Activated T-helper 9 cell treated with anti-CD3 and anti-CD28 coated beads, Interleukin-2, amount 50 U/mL, for 16 hours (primary cell): ENCODE results near the gene ABHD14A.

ENCODE experiments used
- DNase-seq: peaks from one replicate; pipeline ENCODE4 v3.0.0-alpha.2; 2020; ENCODE audit warnings: low read depth

ABHD14A gene

GRCh38 chr3:51997172-51997571, 22.3 kb downstream of the ABHD14A start:
- DNase-seq: no peak

DNA sequence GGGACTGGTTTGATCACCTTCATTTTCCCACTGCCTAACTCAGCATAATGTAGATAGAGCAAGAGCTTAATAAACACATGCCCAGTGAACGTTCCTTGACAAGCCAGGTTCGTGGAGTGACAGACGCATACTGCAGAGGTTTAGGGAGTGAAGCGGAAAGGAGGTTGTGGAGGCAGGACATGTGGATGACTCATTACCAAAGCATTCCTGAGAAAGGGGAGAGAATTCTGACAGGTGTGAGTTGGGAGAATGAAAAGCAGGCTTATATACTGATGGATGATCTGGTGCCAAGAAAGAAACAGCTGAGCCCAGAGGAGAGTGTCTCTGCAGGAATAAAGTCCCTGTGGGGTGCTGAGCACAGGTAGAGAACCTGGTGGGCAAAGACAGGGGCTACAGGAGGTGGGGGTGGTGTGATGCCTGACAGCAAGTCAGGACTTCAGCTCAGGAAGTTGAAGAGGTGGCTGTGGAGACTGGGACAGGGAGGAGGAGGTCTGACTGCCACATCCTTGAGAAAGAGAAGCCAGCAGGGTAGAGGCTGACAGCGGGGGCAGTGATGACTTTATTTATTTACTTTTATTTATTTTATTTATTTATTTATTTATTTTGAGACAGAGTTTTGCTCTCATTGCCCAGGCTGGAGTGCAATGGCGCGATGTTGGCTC, 23.2 kb downstream of the ABHD14A start:
- DNase-seq: no peak

- no peak for DNase-seq
Observed at GRCh38 chr3:51998774-51999173, 23.9 kb downstream of the ABHD14A start.

DNA sequence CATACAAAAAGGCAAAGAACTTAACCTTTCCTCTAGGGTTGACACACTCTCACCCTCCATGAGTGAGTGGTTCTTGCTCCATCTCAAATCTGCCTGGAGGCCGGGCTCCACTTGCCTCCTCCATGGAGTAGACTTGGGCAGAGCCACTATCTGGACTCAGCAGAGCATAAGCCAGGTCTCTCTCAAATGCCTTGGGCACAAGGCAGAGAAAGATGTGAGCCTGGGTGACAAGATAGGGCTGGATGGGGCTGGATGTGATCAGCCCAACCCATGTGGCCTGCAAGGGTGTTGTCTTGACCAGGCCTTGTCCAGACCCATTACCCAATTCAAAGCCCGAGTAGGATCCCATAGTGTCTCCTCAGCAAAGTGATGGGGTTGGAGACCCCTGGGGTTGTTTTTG, 25.0 kb downstream of the ABHD14A start:
- no peak for DNase-seq

GRCh38 chr3:52001443-52001974, 26.6 kb downstream of the ABHD14A start:
- DNase-seq: peak; percentile 77

DNA sequence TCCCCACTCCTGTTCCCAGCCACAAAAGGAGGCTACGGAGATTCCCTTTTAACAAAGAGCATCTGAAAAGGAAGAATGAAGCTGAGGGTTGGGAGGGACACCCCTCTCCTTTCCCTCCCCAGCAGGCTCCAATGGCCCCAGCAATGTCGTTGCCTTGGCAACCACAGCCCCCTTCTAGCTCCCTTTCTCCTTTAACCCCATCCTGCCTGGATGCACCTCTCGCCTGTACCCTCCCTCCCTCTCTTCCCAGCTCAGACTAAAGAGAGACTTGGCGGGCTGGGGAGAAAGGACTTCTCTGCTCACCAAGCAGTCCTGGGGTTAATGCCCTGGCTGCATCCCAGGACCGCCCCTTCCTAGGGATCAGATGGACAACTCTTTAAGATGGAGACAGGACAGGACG, 27.9 kb downstream of the ABHD14A start:
- DNase-seq: no peak

GRCh38 chr3:52004163-52004787, 29.4 kb downstream of the ABHD14A start:
- DNase-seq: no peak

GRCh38 chr3:52004906-52005395, 30.1 kb downstream of the ABHD14A start:
- no peak for DNase-seq

DNA sequence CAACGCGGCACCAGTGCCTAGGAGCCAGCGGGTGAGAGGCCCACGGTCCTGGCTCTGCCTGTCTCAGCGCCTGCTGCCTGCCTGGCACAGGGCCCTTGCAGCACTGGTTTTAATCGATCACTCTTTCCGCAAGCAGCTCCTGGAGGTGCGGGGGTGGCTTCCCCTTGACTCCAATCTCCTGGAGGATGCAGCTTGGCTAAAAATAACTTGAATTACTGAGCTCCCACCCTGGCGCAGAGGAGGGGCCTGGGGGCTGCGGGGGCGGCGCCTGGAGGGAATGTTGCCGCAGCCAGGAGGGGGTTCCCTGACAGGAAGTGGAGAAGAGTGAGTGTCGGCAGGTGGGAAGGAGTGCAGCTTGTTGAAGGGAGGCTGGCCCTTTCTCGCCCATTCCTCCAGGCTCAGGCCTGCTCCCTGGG, 30.7 kb downstream of the ABHD14A start:
- no peak for DNase-seq

GRCh38 chr3:52006017-52006819, 31.4 kb downstream of the ABHD14A start:
- DNase-seq: no peak

- no peak for DNase-seq
Observed at GRCh38 chr3:52006820-52007133, 31.9 kb downstream of the ABHD14A start.

GRCh38 chr3:52007291-52007690, 32.4 kb downstream of the ABHD14A start:
- DNase-seq: no peak

- DNase-seq: no peak
Observed at GRCh38 chr3:52010431-52010830, 35.6 kb downstream of the ABHD14A start.

DNA sequence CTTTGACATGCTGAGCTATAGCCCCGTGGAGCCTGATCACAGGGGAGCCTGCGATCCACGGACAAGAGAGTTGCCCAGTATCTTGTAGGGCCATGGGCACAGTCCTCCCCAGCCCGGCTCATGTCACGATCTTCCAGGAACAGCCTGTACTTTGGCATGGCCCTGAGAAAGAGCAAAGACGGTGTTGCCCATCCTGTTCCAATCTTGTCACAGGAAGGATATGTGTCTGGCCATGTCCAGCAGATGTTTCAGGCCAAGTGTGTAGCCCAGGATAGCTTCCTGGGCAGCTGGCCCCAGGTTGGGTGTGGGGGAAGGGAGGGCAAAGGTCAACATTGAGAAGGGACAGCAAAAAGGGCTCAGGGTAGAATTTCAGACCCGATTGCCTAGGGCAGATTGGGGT, 37.8 kb downstream of the ABHD14A start:
- DNase-seq: no peak

- DNase-seq: no peak
Observed at GRCh38 chr3:52013802-52014598, 39.1 kb downstream of the ABHD14A start.

DNA sequence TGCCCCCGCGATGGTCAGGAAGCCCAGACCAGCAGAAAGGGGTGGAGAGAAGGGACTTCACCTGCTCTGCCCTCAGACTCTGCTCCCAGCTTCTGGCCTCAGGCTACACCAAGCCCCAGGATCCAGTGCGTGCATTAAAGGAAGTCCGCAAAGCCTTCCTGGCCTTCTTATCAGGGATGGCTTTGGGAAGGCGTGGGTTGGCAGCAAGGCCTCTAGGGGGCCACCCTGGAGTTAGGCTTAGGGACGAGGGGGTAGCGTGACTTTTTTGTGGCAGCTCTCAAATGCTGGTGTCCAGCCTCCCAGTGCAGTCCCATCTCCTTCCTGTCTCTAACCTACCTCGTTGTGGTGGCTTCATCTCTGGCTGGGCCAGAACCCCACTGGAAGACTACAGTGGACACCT, 39.7 kb downstream of the ABHD14A start:
- DNase-seq: no peak

DNA sequence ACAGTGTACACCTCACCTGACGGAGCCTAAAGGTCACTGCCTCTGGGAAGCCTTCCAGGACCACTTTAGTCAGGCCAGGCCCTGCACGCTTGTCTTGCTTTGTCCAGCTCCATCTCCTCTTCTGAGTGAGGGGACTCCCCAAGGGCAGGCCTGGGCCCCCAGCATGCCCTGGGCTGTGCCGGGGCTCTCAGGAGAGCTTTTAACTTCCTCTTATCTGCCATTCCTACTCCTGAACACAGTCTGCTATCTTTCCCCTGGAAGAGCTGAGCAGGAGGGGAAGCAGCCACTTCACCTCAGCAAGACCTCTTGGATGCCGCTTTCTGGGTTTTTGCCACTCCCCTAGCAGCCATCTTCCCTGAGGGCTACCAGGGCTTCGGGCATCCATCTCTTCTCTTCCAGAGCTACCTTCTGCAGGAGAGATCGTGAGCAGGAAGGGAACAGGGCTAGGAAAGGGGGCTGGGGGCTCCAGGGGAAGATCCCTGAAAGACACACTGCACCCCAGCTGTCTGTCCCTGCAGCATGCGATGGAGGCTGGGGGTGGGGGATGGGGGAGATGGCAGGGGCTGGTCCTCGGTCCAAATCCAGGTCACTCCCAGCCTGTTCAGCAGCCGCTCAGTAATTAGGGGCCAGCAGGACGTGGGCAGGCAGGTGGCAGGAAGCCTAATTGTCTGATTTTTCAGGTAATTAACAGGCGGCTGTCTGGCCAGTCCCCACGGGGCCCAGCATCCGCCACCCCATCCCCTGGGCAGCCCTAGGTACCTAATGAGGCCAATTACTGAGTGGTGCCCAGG, 40.8 kb downstream of the ABHD14A start:
- no peak for DNase-seq

- DNase-seq: no peak
Observed at GRCh38 chr3:52017586-52017985, 42.7 kb downstream of the ABHD14A start.

DNA sequence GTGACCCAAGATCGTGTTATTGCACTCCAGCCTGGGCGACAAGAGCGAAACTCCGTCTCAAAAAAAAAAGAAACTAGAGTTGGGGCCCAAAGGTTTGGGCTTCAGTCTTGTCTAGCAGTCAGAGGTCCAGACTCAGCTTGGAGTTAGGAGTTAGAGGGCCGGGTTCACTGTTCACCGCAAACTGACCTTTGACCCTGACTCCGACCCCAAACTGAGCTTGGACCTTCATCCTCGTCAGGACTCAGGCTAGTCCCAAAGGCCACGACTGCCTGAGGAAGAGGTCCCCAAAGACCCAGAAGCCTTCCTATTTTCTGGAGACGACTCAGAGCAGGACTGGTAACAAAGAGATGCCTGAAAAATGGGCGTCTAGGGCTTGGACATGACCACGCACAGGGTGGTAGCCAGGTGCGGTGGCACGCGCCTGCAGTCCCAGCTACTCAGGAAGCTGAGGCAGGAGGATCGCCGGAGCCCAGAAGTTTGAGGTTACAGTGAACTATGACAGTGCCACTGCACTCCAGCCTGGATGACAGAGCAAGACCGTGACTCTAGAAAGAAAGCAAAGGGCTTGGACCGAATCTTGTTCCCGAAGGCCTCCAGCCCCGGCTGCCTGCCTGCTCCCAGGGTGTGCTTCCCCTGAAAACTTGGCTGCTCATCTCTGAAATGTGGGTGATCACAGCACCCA, 43.6 kb downstream of the ABHD14A start:
- no peak for DNase-seq

GRCh38 chr3:52019352-52020080, 44.7 kb downstream of the ABHD14A start:
- no peak for DNase-seq
